Trophoblast cell (in vitro differentiated cells and primary cell): ENCODE results near the gene THSD1.
"Not testable (repeated sequence)": the region's sequence is repeated elsewhere in the genome, so short reads cannot be mapped to it uniquely, and the experiment has no call there.

Experiments used
- DNase-seq, 2 donors: peaks; one replicate each; pipeline ENCODE4 v3.0.0-alpha.2; 2016
- H2AFZ ChIP-seq: 2 replicates; pipeline ENCODE4 v1.6.1; 2013; ENCODE audit warnings: low read length, moderate library complexity, mild to moderate bottlenecking; ENCODE audit not compliant: insufficient read depth, poor library complexity
- H2AK5ac ChIP-seq: 2 replicates; pipeline ENCODE4 v1.6.1; 2013; ENCODE audit warnings: mild to moderate bottlenecking, low read length
- H2BK120ac ChIP-seq: 2 replicates; pipeline ENCODE4 v1.6.1; 2013; ENCODE audit warnings: low read length, mild to moderate bottlenecking, moderate library complexity; ENCODE audit not compliant: insufficient read depth, poor library complexity
- H2BK12ac ChIP-seq: 2 replicates; pipeline ENCODE4 v1.6.1; 2013; ENCODE audit warnings: mild to moderate bottlenecking, low read length, moderate library complexity
- H2BK5ac ChIP-seq: 2 replicates; pipeline ENCODE4 v1.6.1; 2013; ENCODE audit warnings: low read length, low read depth, moderate library complexity, mild to moderate bottlenecking; ENCODE audit not compliant: poor library complexity
- H3K14ac ChIP-seq: 2 replicates; pipeline ENCODE4 v1.6.1; 2013; ENCODE audit warnings: mild to moderate bottlenecking, low read length
- H3K18ac ChIP-seq: 2 replicates; pipeline ENCODE4 v1.6.1; 2013; ENCODE audit warnings: mild to moderate bottlenecking, low read length
- H3K23ac ChIP-seq: 2 replicates; pipeline ENCODE4 v1.6.1; 2013; ENCODE audit warnings: low read length
- H3K27ac ChIP-seq: 2 replicates; pipeline ENCODE4 v1.5.1; 2013; ENCODE audit warnings: low read depth, mild to moderate bottlenecking, inconsistent platforms, low read length, moderate library complexity
- H3K27me3 ChIP-seq: 2 replicates; pipeline ENCODE4 v1.6.1; 2013; ENCODE audit warnings: inconsistent platforms, mild to moderate bottlenecking, low read length, moderate library complexity; ENCODE audit not compliant: insufficient read depth
- H3K36me3 ChIP-seq, 2 experiments: 1 replicate in 1 of 2; 2 replicates in 1 of 2; pipeline ENCODE4 v1.6.1; 2013; ENCODE audit warnings: low read length in 2 of 2, mild to moderate bottlenecking in 2 of 2, moderate library complexity in 1 of 2; ENCODE audit not compliant: insufficient read depth in 2 of 2, control insufficient read depth in 1 of 2
- H3K4ac ChIP-seq: 2 replicates; pipeline ENCODE4 v1.6.1; 2013; ENCODE audit warnings: low read depth, mild to moderate bottlenecking, low read length, moderate library complexity
- H3K4me1 ChIP-seq, 2 experiments: 1 replicate in 1 of 2; 2 replicates in 1 of 2; pipeline ENCODE4 v1.6.1; 2013; ENCODE audit warnings: low read length in 2 of 2, mild to moderate bottlenecking in 2 of 2, moderate library complexity in 1 of 2; ENCODE audit not compliant: insufficient read depth in 2 of 2, control insufficient read depth in 1 of 2
- H3K4me2 ChIP-seq: 2 replicates; pipeline ENCODE4 v1.6.1; 2013; ENCODE audit warnings: inconsistent platforms, mild to moderate bottlenecking, low read length, moderate library complexity
- H3K4me3 ChIP-seq: 2 replicates; pipeline ENCODE4 v1.5.1; 2013; ENCODE audit warnings: mild to moderate bottlenecking, low read depth, low read length, inconsistent platforms
- H3K79me1 ChIP-seq: one replicate; pipeline ENCODE4 v1.6.1; 2013; ENCODE audit warnings: low read length
- H3K79me2 ChIP-seq: 2 replicates; pipeline ENCODE4 v1.6.1; 2013; ENCODE audit warnings: low read length, mild to moderate bottlenecking; ENCODE audit not compliant: control insufficient read depth, insufficient read depth, poor library complexity
- H3K9ac ChIP-seq: 2 replicates; pipeline ENCODE4 v1.6.1; 2013; ENCODE audit warnings: mild to moderate bottlenecking, low read length
- H3K9me3 ChIP-seq: 2 replicates; pipeline ENCODE4 v1.6.1; 2013; ENCODE audit warnings: low read depth, mild to moderate bottlenecking, control low read depth, inconsistent platforms, low read length; ENCODE audit not compliant: insufficient read depth
- H4K12ac ChIP-seq: 2 replicates; pipeline ENCODE4 v1.6.1; 2013; ENCODE audit warnings: low read depth, mild to moderate bottlenecking, low read length, moderate library complexity
- H4K8ac ChIP-seq: 2 replicates; pipeline ENCODE4 v1.6.1; 2013; ENCODE audit warnings: low read depth, mild to moderate bottlenecking, low read length, moderate library complexity
- H4K91ac ChIP-seq: one replicate; pipeline ENCODE4 v1.6.1; 2013; ENCODE audit warnings: low read depth, mild to moderate bottlenecking, low read length, moderate library complexity
- WGBS: extraction: QIAGEN DNeasy Blood & Tissue Kit; methylation state at CpG from one replicate; pipeline ENCODE4 v1.1.7; 2013; ENCODE audit warnings: missing lambda C conversion rate; ENCODE audit not compliant: insufficient read length, insufficient coverage; ENCODE audit errors: extremely low coverage; 5-methylcytosine and 5-hydroxymethylcytosine counted together

Gene THSD1

DNA sequence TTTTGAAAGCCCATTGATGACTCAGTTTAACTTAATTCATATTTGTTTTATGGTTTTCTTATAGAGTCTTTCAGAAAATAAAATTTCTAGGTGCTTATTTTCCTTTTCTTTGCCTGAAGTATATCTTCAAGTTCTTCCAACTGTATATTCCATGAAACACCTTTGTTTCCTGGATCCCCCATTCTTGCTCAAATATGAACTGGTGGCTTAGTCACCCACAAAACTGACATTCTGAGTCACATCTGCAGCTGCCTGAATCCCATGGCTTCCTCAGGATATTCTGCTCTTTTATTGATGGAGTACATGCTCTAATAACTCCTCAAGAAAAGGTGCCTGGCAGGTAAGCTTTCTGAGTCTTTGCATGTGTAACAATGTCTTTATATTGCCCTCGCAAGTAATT, 32.7 kb downstream of the THSD1 start:
- not testable (repeated sequence) for H4K91ac ChIP-seq, H3K27ac ChIP-seq
- no CpG with 5 or more reads among the region's 1 CpG for WGBS

DNA sequence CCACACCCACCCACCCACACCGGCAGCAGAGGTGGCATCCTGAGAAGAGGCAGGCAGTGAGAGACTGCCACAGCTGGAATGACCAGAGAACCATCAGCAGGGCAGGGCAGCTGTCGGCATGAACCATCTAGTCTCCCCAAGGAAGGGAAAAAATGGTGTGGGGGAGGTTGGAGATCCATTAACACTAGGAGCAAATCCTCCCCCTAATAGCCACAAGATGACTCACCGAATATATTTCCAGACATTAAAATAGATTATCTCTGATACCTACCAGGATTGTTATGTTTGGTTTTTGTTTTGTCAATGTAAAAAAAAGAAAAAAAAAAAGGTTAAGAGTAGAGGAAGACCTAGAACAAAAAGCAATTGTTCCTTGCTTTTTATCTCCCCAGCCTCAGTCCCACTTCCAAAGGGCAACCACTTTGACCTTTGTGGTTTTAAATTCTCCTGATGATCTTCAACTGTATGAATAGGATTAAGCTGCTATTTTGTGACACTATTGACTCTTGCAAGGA, 34.2 kb downstream of the THSD1 start:
- Histone ChIP-seq H2BK120ac (no peak overlapping the region), H3K36me3 (no peaks in the 10 kb centered on the region), H3K79me1 (no peaks in the 10 kb centered on the region), H3K4me2 (no peak overlapping the region), H3K27ac (no peak overlapping the region), H2BK5ac (no peak overlapping the region), H2BK12ac (no peak overlapping the region), H3K18ac (no peak overlapping the region), H3K4me1 (peaks cover 0 to 2% of the 10 kb centered on the region in 2 experiments), H3K9ac (no peak overlapping the region), H3K9me3 (no peaks in the 10 kb centered on the region), H3K4ac (no peak overlapping the region), H4K12ac (no peak overlapping the region), H3K23ac (no peak overlapping the region), H3K4me3 (no peak overlapping the region), H4K91ac (no peak overlapping the region), H3K14ac (no peak overlapping the region), H2AFZ (no peak overlapping the region), H3K27me3 (no peaks in the 10 kb centered on the region), H2AK5ac (no peak overlapping the region), H4K8ac (no peak overlapping the region), H3K79me2 (no peaks in the 10 kb centered on the region)
- no CpG with 5 or more reads among the region's 3 CpGs for WGBS
- DNase-seq, result no peak

More for the DNA sequence above, 32.7 kb downstream of the THSD1 start:
- not testable (repeated sequence) for H3K4ac ChIP-seq, DNase-seq, H3K36me3 ChIP-seq, H2AK5ac ChIP-seq, H2AFZ ChIP-seq, H3K18ac ChIP-seq, H2BK5ac ChIP-seq, H4K8ac ChIP-seq, H3K4me1 ChIP-seq, H2BK120ac ChIP-seq, H4K12ac ChIP-seq, H3K23ac ChIP-seq, H3K9ac ChIP-seq, H3K9me3 ChIP-seq, H3K4me3 ChIP-seq, H2BK12ac ChIP-seq, H3K4me2 ChIP-seq, H3K27me3 ChIP-seq, H3K14ac ChIP-seq, H3K79me2 ChIP-seq, H3K79me1 ChIP-seq

DNA sequence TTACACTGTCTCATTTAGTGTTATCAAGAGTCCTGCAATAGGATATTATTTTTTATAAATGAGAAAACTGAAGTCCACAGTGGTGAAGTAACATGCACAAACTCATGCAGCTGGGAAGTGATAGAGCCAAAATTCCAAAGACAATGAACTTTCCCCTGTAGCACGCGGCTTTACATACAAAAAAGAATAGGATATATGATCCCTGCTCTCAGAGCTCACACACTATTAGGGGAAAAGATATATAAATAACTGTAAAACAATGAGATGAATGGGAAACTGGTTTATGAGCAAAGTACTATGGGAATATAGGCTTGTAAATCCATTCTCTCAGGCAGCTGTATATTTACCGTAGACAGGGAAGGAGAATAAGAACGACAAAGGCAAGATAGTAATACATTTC, 39.7 kb downstream of the THSD1 start:
- Histone ChIP-seq H2BK5ac (no peak overlapping the region), H3K27ac (no peak overlapping the region), H4K12ac (no peak overlapping the region), H3K79me1 (no peaks in the 10 kb centered on the region), H3K14ac (no peak overlapping the region), H4K91ac (no peak overlapping the region), H3K4me3 (no peak overlapping the region), H3K36me3 (no peaks in the 10 kb centered on the region), H4K8ac (no peak overlapping the region), H3K4ac (no peak overlapping the region), H3K79me2 (no peaks in the 10 kb centered on the region), H2BK12ac (no peak overlapping the region), H3K27me3 (no peaks in the 10 kb centered on the region), H3K4me1 (no peaks in the 10 kb centered on the region), H2AFZ (no peak overlapping the region), H3K4me2 (no peak overlapping the region), H2AK5ac (no peak overlapping the region), H2BK120ac (no peak overlapping the region), H3K18ac (no peak overlapping the region), H3K9me3 (no peaks in the 10 kb centered on the region), H3K9ac (no peak overlapping the region), H3K23ac (no peak overlapping the region)
- no peak for DNase-seq
- no CpG with 5 or more reads among the region's 4 CpGs for WGBS

DNA sequence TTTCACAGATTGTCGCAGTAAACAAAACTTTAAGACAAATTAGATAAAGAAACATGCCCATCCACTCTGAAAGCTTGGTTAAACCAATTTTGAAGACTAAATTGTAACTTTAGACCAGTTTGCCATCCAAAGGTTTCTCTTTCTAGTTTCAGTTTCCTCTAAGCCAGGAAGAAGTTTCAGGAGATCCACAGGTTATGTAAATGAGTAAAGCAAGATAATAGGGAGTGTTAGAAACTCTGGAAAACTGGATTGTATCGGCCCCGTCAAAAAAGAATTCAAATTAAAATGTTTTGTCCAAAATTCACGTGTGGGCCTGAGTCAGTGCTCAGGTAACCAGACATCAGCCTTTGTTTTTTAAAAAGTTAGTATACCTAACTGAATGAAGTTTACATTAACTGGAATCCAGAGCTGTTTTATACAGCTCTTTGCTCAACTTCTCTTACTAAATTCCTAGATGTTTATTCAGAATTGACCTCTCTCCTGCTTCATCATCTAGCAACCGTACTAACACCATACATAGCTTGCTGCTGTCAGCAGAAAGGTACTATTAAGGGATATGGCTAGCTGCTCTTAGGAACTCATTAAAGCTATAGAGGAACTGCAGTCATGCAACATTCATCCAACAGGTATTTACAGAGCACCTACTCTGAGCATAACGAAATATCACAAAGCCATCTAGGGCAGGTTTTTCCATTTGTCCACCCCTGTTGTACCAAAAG, 43.6 kb downstream of the THSD1 start:
- not testable (repeated sequence) for H3K79me1 ChIP-seq, DNase-seq, H3K36me3 ChIP-seq, H4K12ac ChIP-seq, H2AFZ ChIP-seq, H2AK5ac ChIP-seq, H3K9ac ChIP-seq, H3K4me2 ChIP-seq, H3K18ac ChIP-seq, H4K91ac ChIP-seq, H3K4ac ChIP-seq, H3K4me3 ChIP-seq, H3K9me3 ChIP-seq, H2BK5ac ChIP-seq, H2BK12ac ChIP-seq, H3K14ac ChIP-seq, H3K23ac ChIP-seq, H3K4me1 ChIP-seq, H3K27me3 ChIP-seq, H4K8ac ChIP-seq, H2BK120ac ChIP-seq, H3K79me2 ChIP-seq, H3K27ac ChIP-seq
- no CpG with 5 or more reads among the region's 6 CpGs for WGBS
